ENCODE results near the gene MBNL2.

The MBNL2 gene

DNA sequence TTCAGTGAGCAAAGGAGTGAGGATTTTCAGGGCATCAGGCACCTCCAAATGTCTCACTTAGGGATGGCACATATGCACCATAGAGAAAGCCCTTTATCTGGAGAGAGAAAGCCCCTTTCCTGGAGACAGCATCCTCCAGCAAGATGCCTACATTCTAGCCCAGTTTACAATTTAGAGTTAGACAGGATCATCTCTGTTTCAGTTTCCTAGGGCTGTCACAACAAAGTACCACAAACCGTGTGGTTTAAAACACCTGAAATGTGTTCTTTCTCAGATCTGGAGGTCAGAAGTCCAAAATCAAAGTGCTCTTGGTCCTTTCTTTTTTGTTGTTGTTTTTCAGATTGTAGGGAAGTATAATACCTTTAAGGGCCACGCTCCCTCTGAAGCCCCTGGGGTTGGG, 61.8 kb downstream of the MBNL2 start:
- DNase-seq (ENCODE audit: low read depth in 1 of 2, low spot score in 1 of 2): no peak
- Histone ChIP-seq H3K27me3 (ENCODE audit: insufficient read depth, poor library complexity, severe bottlenecking) (no peaks in the 10 kb centered on the region), H3K4me3 (replicated peaks; ENCODE audit: insufficient read depth, low read length) (no peak overlapping the region), H3K27ac (replicated peaks) (no peak overlapping the region)
- TF ChIP-seq REST (IDR thresholded peaks at IDR 0.05; ENCODE audit: insufficient replicate concordance, low read depth) (no peak), POLR2AphosphoS5 (IDR thresholded peaks at IDR 0.05; ENCODE audit: low read depth) (no peak), GABPA (IDR thresholded peaks at IDR 0.05; ENCODE audit: low read depth) (no peak), SPI1 (IDR thresholded peaks at IDR 0.05; ENCODE audit: borderline replicate concordance, low read depth) (no peak)
- TF ChIP-seq, protein P1, sequence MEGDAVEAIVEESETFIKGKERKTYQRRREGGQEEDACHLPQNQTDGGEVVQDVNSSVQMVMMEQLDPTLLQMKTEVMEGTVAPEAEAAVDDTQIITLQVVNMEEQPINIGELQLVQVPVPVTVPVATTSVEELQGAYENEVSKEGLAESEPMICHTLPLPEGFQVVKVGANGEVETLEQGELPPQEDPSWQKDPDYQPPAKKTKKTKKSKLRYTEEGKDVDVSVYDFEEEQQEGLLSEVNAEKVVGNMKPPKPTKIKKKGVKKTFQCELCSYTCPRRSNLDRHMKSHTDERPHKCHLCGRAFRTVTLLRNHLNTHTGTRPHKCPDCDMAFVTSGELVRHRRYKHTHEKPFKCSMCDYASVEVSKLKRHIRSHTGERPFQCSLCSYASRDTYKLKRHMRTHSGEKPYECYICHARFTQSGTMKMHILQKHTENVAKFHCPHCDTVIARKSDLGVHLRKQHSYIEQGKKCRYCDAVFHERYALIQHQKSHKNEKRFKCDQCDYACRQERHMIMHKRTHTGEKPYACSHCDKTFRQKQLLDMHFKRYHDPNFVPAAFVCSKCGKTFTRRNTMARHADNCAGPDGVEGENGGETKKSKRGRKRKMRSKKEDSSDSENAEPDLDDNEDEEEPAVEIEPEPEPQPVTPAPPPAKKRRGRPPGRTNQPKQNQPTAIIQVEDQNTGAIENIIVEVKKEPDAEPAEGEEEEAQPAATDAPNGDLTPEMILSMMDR (IDR thresholded peaks at IDR 0.05; ENCODE audit: insufficient read depth, low read length): no peak

GRCh38 chr13:97284558-97284957, 62.4 kb downstream of the MBNL2 start:
- Histone ChIP-seq H3K4me3 (replicated peaks; ENCODE audit: insufficient read depth, low read length) (no peak overlapping the region), H3K27me3 (ENCODE audit: insufficient read depth, poor library complexity, severe bottlenecking) (no peaks in the 10 kb centered on the region), H3K27ac (replicated peaks) (no peak overlapping the region)
- no peak for DNase-seq (ENCODE audit: low read depth in 1 of 2, low spot score in 1 of 2)
- no peak for TF ChIP-seq SPI1 (IDR thresholded peaks at IDR 0.05; ENCODE audit: borderline replicate concordance, low read depth)
- TF ChIP-seq, protein P1 (IDR thresholded peaks at IDR 0.05; ENCODE audit: insufficient read depth, low read length): no peak

- TF ChIP-seq GABPA (IDR thresholded peaks at IDR 0.05; ENCODE audit: low read depth) (no peak), POLR2AphosphoS5 (IDR thresholded peaks at IDR 0.05; ENCODE audit: low read depth) (no peak), SPI1 (IDR thresholded peaks at IDR 0.05; ENCODE audit: borderline replicate concordance, low read depth) (no peak), REST (IDR thresholded peaks at IDR 0.05; ENCODE audit: insufficient replicate concordance, low read depth) (no peak)
- TF ChIP-seq, protein P1 (IDR thresholded peaks at IDR 0.05; ENCODE audit: insufficient read depth, low read length): no peak
- Histone ChIP-seq H3K27ac (replicated peaks) (no peak overlapping the region), H3K27me3 (ENCODE audit: insufficient read depth, poor library complexity, severe bottlenecking) (no peaks in the 10 kb centered on the region), H3K4me3 (replicated peaks; ENCODE audit: insufficient read depth, low read length) (no peak overlapping the region)
- DNase-seq (ENCODE audit: low read depth in 1 of 2, low spot score in 1 of 2): no peak
Measured at GRCh38 chr13:97285221-97285955, 63.3 kb downstream of the MBNL2 start.

Data from HL-60 (cell line).